GM19035 (cell line): Measurements from ENCODE around the gene PLOD1.
"Not testable (repeated sequence)": the region's sequence is repeated elsewhere in the genome, so short reads cannot be mapped to it uniquely, and the experiment has no call there.

Experiments
- ATAC-seq: cut with Tn5 transposase; IDR thresholded peaks from one replicate; pipeline ENCODE4 v1.9.1; 2021; ENCODE audit not compliant: unreplicated experiment

PLOD1 gene

DNA sequence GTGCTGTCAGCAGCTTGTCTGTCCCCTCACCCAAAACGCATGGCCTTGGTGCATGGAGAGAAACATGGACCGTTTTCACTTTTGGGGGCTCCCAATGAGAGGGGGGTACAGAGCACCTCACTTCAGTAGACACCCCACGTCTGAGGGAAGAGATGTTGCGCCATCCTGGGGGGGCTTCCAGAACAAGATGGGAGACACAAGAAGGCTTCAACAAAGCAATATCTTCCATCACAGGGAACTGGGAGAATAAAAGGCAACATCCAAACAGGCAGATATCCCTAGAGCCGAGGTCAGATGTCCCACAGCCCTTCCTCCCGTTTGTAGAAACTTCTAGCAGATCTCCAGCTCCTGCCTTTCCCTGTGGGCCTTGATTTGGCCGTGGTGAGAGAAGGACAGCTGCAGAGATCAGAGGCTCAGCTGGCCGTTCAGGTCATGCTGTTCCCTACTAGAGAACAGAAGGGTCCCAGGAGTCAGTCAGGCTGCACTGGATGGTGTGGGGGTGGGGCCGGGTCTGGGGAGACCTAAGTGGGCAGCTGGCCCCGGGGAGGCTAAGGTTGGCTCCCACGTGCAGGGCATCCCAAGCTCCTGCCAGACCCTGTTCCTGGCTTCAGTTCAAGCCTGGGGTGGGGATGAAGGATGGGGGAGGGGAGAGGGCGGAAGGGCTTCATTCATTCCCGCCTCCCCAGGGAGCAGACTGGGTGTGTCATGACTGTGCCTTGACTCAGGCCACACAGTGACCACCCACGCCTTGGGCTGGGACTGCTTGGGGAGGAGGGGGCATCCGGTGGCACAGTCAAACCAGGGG, 4.4 kb downstream of the PLOD1 start:
- no peak for ATAC-seq

GRCh38 chr1:11939794-11940193, 5.3 kb downstream of the PLOD1 start:
- not testable (repeated sequence) for ATAC-seq

GRCh38 chr1:11940260-11940921, 5.9 kb downstream of the PLOD1 start:
- ATAC-seq = no peak

DNA sequence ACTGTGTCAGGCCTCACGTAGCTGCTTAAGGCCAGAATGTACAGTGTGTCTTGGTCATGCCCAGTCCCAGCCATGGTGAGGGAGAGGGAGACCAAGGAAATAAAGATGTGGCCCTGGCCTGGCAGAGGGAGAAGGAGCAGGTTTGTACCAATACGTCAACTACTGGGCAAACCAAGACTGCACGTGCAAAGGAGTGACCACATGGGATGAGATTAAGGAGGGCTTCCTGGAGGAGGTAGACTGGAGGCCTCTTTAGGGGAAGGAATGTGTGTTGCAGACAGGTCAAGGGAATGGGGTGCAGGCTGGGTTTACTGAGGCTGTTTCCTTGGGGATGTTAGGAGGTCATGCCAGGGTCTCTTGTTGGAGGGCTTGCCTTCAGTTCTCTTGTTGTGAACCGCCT, 7.8 kb downstream of the PLOD1 start:
- no peak for ATAC-seq

DNA sequence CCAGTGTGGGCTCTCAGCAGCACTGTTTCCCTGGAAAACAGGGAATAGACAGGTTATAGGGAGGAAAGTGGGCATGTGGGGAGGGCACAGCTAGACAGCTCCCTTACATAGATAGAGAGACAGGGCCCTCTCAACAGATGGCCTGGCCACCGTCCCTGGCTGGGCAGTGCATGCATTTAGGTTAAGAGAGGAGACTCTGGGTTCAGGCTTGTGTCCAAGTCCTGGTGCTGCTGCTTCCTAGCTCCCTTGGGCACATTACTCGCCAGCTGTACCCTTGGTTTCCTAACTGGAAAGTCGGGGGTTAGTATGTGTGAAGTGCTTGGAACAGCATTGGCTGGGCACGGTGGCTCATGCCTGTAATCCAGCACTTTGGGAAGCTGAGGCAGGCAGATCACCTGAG, 9.1 kb downstream of the PLOD1 start:
- ATAC-seq = no peak

DNA sequence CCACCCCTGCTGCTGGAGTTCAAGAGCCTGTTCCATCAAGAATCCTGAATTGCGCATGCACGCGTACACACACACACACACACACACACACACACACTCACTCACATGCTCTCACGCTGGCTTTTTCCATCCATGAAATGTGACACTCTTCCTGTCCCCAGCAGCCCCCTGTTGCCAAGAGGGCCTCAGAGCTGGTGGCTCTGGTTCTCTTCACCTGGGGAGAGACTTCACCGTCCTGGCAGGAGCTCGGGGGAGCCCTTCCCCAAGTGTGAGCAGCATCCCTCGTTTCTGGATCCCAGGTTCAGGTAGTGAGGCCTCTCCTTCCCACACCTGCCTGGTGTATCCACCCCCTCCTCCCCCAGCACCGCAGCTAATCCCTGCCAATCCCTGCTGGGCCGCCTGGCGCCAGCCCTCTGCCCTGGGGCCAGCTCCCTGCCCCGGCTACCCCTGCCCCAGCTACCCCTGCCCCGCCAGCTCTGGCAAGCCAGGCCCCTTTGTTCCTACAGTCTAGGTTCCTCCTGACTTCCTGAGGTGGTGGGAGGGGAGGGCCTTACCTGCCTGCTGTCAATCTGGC, 9.9 kb downstream of the PLOD1 start:
- ATAC-seq = no peak

DNA sequence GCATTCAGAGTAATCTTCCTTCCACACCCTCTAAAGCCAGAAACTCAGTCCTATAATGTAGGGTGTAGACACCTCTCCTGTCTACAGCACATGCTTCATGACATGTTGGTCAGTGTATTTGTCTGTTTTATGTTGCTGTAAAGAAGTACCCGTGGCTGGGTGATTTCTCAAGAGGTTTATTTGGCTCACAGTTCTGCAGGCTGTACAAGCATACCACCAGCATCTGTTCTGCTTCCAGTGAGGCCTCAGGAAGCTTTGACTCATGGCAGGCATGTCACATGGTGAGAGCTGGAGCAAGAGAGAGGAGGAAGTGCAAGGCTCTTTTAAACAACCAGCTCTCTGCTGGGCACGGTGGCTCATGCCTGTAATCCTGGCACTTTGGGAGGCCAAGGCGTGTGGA, 12.1 kb downstream of the PLOD1 start:
- no peak for ATAC-seq

DNA sequence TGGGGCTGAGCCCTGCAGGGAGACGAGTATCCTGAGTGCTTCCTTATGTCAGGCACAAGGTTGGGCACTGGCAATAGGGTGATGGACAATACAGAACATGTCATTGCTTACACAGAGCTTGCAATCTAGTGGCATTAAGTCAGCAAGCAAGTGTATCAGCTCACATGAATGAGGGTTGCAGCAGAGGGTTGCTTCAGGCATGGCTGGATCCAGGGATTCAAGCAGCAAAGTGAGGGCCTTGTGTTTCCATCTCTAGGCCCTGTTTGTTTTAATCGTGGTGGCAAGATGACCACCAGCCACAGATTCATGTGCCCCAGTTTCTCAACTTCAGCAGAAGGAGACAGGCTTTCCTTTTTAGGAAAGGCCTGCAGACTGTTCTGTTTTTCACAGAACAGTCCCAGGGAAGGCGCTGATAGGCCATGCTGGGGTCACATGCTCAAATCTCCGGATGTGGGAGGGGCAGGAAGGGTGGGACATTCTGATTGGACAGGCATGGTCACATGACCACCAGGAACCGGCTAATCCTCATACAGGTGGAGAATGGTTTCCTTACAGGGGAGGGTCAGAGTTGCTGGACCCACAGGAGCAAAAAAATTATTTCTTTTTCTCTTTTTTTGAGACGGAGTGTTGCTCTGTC, 14.4 kb downstream of the PLOD1 start:
- ATAC-seq = no peak

GRCh38 chr1:11951901-11952300, 17.4 kb downstream of the PLOD1 start:
- no peak for ATAC-seq

- ATAC-seq = no peak
These were observed 18.1 kb downstream of the PLOD1 start for GRCh38 chr1:11952455-11953109.

- no peak for ATAC-seq
These were observed 20.7 kb downstream of the PLOD1 start for GRCh38 chr1:11955221-11955620.

DNA sequence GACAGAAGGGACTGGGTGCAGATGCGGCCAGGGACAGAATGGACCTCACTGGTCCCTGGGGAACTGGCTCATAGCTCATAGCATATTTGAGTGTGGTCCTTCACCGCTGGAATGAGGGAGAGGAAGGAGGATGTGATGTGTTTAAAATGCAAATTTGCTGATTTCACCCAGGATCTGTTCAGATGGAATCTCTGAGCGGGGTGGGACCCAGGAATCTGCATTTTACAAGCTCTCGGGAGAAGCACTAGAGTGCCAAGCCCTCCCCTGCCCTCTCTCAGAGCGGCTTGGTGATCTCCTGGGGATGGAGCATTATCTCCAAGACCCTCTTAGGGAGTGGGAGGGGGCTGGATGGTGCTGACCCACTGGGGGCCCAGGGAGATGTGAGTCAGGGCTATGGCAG, 22.9 kb downstream of the PLOD1 start:
- no peak for ATAC-seq

DNA sequence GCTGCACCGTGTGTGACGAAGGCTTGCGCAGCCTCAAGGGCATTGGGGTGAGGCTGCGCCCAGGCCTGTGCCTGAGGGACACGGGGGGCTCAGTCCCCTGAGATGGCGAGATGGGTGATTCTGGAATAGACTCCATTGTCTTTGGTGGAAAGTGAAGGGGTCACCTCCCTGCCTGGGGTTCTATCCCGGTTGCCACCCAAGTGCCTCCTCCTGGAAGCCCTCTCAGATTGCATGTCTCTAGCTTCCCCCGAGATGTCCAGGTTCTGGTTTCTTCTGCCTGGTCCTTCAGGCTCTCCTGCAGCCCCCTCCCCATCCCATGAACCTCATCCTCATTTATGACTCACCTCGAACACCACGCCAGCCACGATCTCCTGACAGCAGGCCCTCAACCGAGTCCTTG, 23.4 kb downstream of the PLOD1 start:
- ATAC-seq = no peak

DNA sequence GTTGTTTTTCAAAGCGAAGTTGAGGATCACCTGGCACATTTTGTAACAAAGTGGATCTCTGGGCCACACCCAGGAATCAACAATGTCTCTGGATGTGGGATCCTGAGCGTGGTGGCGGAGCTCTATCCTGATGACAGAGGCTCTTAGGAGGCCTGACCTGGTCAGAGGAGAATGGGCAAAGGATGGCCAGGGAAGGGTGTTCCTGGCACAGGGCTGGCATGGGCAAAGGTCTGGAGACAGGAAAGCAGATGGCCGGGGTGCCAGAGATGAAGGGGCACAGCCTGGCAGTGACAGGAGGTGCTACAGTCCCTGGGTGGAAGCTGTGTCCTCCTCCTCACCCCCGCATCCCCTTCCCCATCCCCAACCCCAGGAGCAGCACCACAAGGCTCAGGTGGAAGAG, 25.8 kb downstream of the PLOD1 start:
- no peak for ATAC-seq

DNA sequence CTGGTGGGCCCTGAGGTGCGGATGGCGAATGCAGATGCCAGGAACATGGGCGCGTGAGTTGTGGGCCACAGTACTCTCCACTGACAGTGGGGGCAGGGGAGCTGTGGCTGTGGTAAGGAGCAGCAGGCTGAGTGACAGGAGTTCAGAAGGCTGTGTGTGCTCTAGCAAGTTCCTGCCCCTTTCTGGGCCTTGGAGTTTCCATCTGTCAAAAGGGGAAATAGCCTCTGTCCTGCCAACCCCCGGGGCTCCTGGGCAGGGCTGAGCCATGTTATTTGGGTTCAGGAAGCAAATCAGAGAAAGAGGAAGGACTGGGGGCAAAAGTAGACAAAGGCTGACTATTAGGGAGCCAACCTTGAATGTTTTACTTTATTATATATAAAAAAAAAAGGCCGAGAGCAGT, 26.2 kb downstream of the PLOD1 start:
- no peak for ATAC-seq

GRCh38 chr1:11961230-11961629, 26.7 kb downstream of the PLOD1 start:
- ATAC-seq = no peak

DNA sequence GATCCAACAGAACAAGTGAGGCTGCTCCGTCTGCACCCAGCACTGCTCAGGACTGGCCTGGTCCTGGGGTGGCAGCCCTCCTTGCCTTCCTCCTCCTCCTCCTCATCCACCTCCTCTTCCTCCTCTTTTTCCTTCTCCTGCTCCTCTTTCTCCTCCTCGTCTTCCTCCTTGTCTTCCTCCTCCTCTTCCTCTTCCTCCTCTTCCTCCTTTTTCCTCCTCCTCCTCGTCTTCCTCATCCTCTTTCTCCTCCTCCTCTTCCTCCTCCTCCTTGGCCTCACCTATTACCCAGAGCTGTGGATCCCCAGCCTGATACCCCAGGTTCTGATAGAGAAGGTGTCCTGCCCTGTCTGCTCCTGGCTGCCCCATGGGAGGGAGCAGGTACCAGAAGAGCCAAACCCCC, 29.1 kb downstream of the PLOD1 start:
- no peak for ATAC-seq

- no peak for ATAC-seq
These were observed 30.1 kb downstream of the PLOD1 start for GRCh38 chr1:11964656-11965055.

GRCh38 chr1:11967028-11967547, 32.6 kb downstream of the PLOD1 start:
- no peak for ATAC-seq

DNA sequence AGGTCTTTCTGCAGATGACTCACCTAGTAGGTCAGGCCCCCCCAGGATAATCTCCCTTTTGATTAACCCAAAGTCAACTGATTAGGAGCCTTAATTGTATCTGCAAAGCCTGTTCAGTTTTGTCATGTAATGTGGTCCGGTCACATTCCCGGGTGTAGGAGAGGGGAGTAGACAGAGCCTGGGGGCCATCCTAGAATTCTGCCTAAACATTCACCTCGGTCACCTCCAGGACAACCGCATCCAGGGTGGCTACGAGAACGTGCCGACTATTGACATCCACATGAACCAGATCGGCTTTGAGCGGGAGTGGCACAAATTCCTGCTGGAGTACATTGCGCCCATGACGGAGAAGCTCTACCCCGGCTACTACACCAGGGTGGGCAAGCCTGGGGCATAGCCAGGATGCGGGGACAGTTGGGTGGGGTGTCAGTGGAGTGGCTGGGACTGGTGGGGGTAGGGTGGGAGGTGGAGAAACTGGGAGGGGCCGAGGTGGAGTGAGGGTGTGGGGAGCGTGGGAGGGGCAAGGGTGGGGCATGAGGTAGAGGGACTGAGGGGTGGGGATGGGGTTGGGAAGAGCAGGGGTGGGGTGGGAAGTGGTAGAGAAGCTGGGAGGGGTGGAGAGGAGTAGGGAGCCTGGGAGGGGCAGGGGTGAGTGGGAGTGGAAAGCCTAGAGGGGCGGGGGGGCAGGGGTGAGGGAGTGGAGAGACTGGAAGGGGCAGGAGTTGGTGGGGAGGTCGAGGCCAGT, 36.1 kb downstream of the PLOD1 start:
- ATAC-seq = no peak
